ENCODE data around the gene SCAMP5.

SCAMP5 gene, protein sequence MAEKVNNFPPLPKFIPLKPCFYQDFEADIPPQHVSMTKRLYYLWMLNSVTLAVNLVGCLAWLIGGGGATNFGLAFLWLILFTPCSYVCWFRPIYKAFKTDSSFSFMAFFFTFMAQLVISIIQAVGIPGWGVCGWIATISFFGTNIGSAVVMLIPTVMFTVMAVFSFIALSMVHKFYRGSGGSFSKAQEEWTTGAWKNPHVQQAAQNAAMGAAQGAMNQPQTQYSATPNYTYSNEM

DNA sequence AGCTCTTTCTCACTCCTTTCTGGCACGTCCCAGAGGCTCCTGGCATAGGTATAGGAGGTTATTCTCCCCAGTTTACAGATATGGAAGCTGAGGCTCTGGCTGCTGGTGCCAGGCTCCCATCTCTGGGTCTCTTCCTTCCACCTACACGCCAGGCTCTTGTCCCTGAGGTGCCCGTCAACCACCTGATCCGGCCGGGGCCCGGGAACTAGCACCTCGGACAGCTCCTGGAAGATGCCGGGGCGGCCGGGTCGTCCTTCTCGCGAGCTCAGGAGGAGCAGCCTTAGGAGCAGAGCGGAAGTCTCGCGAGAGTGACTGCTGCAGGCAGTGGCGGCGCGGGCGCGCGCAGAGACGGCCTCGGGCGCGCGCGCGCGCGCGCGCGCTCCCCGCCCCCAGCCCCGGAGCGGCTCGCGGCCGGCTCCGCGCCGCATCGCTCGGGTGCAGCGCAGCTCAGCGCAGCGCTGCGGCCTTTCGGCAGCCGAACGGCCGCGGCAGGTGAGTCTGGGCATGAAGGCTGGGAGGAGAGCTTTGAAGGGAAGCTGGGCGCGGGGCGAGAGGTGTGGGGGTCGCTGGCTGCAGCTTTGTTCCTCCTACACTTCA, at the start of gene SCAMP5:
SCAMP5 (plus strand) TSS at position 382 of the 597 bp plus-strand sequence. CDS start 16,277 bp downstream, outside the sequence.
- peak within 1 kb of the TSS; percentile 87 for H3K27ac ChIP-seq
- TF ChIP-seq, protein P1, sequence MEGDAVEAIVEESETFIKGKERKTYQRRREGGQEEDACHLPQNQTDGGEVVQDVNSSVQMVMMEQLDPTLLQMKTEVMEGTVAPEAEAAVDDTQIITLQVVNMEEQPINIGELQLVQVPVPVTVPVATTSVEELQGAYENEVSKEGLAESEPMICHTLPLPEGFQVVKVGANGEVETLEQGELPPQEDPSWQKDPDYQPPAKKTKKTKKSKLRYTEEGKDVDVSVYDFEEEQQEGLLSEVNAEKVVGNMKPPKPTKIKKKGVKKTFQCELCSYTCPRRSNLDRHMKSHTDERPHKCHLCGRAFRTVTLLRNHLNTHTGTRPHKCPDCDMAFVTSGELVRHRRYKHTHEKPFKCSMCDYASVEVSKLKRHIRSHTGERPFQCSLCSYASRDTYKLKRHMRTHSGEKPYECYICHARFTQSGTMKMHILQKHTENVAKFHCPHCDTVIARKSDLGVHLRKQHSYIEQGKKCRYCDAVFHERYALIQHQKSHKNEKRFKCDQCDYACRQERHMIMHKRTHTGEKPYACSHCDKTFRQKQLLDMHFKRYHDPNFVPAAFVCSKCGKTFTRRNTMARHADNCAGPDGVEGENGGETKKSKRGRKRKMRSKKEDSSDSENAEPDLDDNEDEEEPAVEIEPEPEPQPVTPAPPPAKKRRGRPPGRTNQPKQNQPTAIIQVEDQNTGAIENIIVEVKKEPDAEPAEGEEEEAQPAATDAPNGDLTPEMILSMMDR (IDR thresholded peaks at IDR 0.05): no peak
- TF ChIP-seq ZFX (IDR thresholded peaks at IDR 0.05; ENCODE audit: borderline replicate concordance): no peak

DNA sequence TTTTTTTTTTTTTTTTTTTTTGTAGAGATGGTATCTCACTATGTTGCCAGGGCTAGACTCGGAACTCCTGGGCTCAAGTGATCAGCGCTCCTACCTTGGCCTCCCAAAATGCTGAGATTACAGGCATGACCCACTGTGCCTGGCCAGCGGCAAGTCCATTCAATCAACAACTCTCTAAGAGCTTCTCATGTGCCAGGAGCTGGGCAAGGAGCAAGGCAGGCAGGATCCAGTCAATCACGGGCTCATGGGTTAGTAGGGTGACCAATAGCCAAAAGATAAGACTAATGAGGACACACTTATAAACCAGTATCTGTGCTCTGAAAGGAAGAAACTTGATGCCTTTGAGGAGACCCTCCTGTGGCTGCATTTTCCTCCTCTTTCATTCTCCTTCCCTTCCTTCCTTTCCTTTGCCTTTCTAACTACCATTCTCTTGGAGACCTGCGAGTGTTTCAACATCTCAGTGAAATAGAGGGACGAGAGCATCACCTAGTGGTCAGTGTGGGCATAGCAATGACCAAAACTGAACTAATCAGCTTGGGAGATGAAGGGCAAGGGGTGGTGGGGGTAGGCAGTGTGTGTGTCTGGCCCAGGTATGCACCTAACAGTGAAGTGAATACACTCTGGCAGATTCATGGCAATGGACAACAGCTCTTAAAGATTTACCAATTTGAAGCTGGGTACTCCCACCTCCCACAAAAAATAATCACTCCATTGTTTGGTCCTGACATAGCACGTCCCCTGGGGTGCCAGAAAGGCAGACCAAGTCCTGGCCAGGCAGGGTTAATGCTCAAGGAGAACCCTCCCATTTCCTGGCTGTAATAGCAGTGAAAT, 45.1 kb upstream of the SCAMP5 start:
- no peak overlapping the region for H3K27ac ChIP-seq
- TF ChIP-seq ZFX (IDR thresholded peaks at IDR 0.05; ENCODE audit: borderline replicate concordance): no peak
- TF ChIP-seq, protein P1 (IDR thresholded peaks at IDR 0.05): peak; percentile 96

DNA sequence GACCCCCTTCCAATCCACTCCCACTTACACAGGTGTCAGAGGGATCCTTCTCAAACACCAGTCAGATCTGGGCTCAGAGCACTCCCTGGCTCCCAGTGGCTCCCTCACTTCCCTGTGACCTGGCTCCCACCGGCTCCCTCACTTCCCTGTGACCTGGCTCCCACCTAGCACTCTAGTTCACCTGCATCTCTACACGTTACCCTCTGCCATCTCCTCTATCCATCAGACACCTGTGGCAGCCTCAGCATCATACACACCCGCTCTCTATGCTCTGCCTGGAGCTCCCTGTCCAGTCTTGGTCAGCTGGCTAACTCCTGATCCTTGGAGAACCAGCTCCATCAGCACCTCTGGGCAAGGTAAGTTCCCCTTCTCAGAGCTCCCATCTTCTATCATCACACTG, 44.4 kb upstream of the SCAMP5 start:
- no peak overlapping the region for H3K27ac ChIP-seq
- TF ChIP-seq ZFX (IDR thresholded peaks at IDR 0.05; ENCODE audit: borderline replicate concordance): no peak
- TF ChIP-seq, protein P1 (IDR thresholded peaks at IDR 0.05): no peak

DNA sequence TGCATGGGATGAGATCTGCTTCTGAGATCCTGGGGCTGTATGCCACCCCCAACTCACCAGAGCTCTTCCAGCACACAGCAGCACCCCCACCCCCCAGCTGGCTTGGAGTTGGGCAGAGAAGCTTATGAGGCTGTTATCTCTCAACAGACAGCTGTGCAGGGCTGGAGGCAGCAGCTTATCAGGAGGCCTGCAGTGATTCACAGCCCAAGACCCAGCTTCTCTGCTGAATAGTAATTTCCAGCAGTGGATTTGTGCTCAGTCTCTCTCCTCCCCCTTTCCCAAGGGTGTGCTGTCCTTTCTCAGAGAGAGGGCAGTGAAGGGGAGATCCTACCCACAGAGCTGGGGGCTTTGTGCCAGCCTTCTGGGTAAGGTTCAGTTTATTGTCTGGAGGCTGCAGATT, 40.8 kb upstream of the SCAMP5 start:
- TF ChIP-seq, protein P1 (IDR thresholded peaks at IDR 0.05): no peak
- TF ChIP-seq ZFX (IDR thresholded peaks at IDR 0.05; ENCODE audit: borderline replicate concordance): no peak
- no peak overlapping the region for H3K27ac ChIP-seq

DNA sequence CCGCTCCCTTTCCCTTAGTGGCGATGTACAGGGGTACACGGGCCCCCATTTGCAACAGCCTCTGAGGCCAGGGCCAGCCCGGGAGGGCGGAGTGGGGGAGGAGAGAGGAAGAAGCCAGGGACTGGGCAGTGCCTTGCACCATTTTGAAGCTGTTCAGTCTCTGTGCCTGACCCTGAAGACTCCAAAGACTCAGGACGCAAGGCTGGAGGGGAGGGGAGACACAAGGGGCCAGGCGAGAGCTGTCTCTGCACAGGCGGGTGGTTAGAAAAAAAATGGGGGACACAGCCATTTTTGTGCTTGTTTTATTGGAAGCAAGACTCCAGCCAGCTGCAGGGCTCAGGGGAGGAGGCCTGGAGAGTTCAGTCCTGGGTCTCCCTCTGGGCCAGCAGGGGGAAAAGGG, 40.3 kb upstream of the SCAMP5 start:
- no peak for TF ChIP-seq ZFX (IDR thresholded peaks at IDR 0.05; ENCODE audit: borderline replicate concordance)
- TF ChIP-seq, protein P1 (IDR thresholded peaks at IDR 0.05): no peak
- no peak overlapping the region for H3K27ac ChIP-seq

DNA sequence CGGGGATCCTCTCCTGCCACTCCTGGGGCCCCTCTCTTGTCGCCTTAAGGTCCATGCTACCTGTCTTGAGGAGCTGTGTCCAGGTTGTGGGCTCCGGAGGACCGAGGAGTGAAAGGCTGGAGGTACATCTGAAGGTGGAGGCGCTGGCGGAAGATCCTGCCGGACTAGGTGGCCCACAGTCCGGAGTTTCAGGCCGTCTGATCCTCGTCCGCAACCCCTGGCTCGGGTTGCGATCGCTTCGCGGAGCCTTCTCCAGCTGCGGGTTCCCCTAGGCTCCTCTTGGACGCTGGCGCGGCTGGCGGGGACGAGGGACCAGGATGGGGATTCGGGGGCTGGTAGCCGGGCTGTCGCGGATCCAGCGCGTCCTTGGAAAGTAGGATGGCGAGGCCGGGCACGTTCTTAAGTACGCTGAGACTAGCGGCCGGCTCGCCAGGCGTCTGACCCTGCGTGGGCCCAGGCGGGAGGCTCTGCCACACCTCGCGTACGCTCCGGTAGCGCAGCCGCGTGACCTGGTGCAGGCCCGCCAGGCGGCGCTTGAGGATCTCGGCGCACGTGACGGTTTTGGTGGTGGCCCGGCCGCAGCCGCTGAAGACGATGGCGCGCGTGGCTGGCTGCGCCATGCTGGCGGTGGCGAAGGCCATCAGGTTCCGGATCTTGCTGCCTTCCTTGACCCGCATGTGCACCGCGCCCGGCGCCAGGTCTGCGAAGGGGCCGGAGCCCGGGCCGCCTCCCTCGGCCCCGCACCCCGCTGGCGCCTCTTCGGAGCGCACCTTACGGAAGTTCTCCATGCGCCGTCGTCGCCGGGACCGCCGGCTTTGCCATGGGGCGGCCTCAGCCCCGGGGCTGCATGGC, 39.3 kb upstream of the SCAMP5 start:
- no peak for TF ChIP-seq ZFX (IDR thresholded peaks at IDR 0.05; ENCODE audit: borderline replicate concordance)
- TF ChIP-seq, protein P1 (IDR thresholded peaks at IDR 0.05): peak; percentile 64
- peak overlapping the region; percentile 81 for H3K27ac ChIP-seq
